GM12864 (cell line): ENCODE measurements around the gene HSP90AA1.

Source experiments
- DNase-seq: peaks from one replicate; pipeline ENCODE4 v3.0.0-alpha.2; 2011; ENCODE audit warnings: low read depth
- H3K4me3 ChIP-seq: 2 replicates; pipeline ENCODE4 v1.5.1; 2011; ENCODE audit warnings: mild to moderate bottlenecking, low read depth, low read length, control low read depth
- TF ChIP-seq, protein P1 (sequence below): IDR thresholded peaks from 2 replicates; pipeline ENCODE4 v1.5.1; 2011; ENCODE audit warnings: low read depth, mild to moderate bottlenecking, moderate library complexity, low read length, control low read depth, inconsistent platforms; ENCODE audit errors: missing control alignments

The HSP90AA1 gene

GRCh38 chr14:102037686-102038085 is 49.2 kb downstream of the HSP90AA1 start:
- no peak overlapping the region for H3K4me3 ChIP-seq
- TF ChIP-seq, protein P1, sequence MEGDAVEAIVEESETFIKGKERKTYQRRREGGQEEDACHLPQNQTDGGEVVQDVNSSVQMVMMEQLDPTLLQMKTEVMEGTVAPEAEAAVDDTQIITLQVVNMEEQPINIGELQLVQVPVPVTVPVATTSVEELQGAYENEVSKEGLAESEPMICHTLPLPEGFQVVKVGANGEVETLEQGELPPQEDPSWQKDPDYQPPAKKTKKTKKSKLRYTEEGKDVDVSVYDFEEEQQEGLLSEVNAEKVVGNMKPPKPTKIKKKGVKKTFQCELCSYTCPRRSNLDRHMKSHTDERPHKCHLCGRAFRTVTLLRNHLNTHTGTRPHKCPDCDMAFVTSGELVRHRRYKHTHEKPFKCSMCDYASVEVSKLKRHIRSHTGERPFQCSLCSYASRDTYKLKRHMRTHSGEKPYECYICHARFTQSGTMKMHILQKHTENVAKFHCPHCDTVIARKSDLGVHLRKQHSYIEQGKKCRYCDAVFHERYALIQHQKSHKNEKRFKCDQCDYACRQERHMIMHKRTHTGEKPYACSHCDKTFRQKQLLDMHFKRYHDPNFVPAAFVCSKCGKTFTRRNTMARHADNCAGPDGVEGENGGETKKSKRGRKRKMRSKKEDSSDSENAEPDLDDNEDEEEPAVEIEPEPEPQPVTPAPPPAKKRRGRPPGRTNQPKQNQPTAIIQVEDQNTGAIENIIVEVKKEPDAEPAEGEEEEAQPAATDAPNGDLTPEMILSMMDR = no peak
- DNase-seq = no peak

DNA sequence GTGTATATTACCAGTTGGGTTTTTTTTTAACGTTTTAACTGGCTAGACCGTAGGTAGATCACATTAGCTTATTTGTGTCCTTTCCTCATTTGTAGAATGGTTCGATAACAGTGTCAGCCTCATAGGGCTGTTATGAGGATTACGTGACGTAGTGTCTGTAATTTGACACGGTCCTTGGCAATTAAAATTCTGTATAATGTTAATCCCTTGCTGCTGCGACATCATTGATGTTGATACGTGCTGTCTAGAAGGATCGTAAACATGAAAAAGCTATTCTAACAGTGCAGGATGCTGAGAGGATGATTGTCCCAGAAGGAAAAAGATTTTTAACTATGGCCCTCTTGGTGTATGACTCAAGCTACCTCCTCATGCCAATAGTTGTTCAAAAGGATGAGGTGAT is 50.9 kb downstream of the HSP90AA1 start:
- TF ChIP-seq, protein P1 = no peak
- DNase-seq = no peak
- H3K4me3 ChIP-seq = no peak overlapping the region

DNA sequence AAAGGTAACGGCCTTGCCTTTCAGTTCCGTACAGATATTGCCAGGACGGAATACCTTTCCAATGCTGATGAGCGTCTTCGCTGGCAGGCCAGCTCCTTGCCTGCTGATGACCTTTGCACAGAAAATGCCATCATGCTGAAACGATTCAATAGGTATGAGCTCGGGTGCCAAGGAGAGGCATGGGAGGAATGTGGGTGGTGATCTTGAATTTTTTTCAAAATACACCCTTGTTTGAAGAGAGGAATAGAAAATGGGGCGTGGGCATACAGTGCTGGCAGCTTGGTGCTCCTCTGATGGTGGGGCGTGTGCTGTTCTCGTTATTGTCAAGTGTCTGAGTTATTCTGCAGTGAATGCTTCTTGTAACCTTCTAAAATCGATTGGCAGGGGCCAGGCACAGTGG is 52.5 kb downstream of the HSP90AA1 start:
- TF ChIP-seq, protein P1 = no peak
- no peak for DNase-seq
- no peak overlapping the region for H3K4me3 ChIP-seq

DNA sequence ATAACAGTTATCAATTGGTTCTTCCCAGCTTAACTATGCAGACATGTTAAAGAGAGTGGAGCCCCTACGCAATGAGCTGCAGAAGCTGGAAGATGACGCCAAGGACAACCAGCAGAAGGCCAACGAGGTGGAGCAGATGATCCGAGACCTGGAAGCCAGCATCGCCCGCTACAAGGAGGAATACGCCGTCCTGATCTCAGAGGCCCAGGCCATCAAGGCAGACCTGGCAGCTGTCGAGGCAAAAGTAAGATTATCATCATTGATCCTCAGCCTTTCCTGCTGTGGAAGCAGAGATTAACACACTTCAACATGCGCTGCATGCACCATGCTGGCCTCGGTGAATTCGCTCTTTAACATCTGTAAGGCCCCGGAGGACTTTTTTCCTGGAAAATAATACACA is 53.6 kb downstream of the HSP90AA1 start:
- no peak for DNase-seq
- TF ChIP-seq, protein P1 = no peak
- H3K4me3 ChIP-seq = no peak overlapping the region
